IMR-90 (cell line): ENCODE data around the gene TTLL11.

Experiments
- CEBPB ChIP-seq: IDR thresholded peaks from 2 replicates; pipeline ENCODE4 v1.6.1; 2012; ENCODE audit warnings: low read depth, low read length, improper control_type of control experiment
- CHD1 ChIP-seq: IDR thresholded peaks from 2 replicates; pipeline ENCODE4 v1.6.1; 2012; ENCODE audit warnings: low read depth, low read length, improper control_type of control experiment
- POLR2A ChIP-seq: IDR thresholded peaks from 2 replicates; pipeline ENCODE4 v1.6.1; 2012; ENCODE audit warnings: mild to moderate bottlenecking, low read depth, low read length
- RCOR1 ChIP-seq: IDR thresholded peaks from 2 replicates; pipeline ENCODE4 v1.6.1; 2012; ENCODE audit warnings: mild to moderate bottlenecking, low read length, improper control_type of control experiment; ENCODE audit not compliant: insufficient replicate concordance
- TF ChIP-seq, protein P1 (sequence below): conservative IDR thresholded peaks from 2 replicates; pipeline ENCODE4 v1.5.1; 2012; ENCODE audit warnings: mild to moderate bottlenecking, low read depth, low read length, improper control_type of control experiment

DNA sequence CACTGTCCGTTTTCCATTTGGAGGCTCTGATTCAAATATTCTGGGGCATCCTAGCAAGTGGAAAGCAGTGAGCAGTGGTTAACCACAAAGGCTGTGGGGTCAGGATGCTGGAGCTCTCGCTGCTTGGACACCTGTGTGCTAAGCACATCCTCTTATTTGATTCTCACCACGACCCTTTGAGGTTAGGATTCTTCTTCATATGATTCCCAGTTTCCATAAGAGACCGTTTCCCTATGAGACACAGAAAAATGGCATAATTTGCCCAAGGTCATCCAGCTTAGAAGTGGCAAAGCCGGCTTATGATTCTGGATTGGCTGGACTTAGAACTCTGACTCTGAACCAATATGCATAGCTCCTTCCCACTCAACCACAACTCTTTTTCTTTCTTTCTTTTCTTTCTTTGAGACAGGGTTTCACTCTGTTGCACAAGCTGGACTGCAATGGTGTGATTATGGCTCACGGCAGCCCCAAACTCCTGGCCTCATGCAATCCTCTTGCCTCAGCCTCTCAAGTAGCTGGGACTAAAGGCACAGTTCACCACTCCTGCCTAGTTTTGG, 207.7 kb downstream of the TTLL11 start:
- TF ChIP-seq, protein P1, sequence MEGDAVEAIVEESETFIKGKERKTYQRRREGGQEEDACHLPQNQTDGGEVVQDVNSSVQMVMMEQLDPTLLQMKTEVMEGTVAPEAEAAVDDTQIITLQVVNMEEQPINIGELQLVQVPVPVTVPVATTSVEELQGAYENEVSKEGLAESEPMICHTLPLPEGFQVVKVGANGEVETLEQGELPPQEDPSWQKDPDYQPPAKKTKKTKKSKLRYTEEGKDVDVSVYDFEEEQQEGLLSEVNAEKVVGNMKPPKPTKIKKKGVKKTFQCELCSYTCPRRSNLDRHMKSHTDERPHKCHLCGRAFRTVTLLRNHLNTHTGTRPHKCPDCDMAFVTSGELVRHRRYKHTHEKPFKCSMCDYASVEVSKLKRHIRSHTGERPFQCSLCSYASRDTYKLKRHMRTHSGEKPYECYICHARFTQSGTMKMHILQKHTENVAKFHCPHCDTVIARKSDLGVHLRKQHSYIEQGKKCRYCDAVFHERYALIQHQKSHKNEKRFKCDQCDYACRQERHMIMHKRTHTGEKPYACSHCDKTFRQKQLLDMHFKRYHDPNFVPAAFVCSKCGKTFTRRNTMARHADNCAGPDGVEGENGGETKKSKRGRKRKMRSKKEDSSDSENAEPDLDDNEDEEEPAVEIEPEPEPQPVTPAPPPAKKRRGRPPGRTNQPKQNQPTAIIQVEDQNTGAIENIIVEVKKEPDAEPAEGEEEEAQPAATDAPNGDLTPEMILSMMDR = no peak
- TF ChIP-seq RCOR1 = peak; percentile 83
- no peak for TF ChIP-seq CHD1
- TF ChIP-seq CEBPB = no peak
- TF ChIP-seq POLR2A = no peak
